Smooth muscle cell of the umbilical artery (primary cell): ENCODE results near the gene LCE5A. TPM values are rescaled to one million over a fixed set of nuclear protein-coding genes. Genes with fewer than 3 reads are reported as not detected.

Source experiments
- total RNA-seq: library from RNA; depleted of rRNA; stranded (reverse); fragments of >200 nt; gene quantifications from 2 replicates; pipeline ENCODE4 v1.2.3, GENCODE V29; 2014

LCE5A gene, protein sequence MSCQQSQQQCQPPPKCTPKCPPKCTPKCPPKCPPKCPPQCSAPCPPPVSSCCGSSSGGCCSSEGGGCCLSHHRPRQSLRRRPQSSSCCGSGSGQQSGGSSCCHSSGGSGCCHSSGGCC
- not detected in 2 replicates for total RNA-seq

DNA sequence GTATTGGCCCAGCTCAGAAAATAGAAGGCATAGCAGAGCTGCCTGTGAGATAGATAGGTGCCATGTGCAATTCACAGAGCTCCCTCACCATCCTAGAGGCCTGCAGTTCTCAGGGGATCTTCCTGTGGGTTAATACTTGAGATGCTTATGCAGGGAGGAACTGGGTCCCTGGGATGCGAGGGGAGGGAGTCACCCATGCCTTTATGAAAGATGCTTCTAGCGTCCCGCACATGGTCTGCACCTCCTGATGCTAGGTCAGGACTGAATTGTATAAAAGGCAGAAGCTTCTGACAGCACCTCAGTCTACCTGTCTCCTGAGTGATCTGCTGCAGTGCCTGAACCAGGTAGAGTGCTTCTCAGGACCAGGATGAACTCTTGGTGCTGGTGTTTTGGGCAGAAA, at the start of gene LCE5A:
LCE5A (plus strand) TSS at position 301 of the 400 bp plus-strand sequence. CDS start 732 bp downstream, outside the sequence.

Other genes with a start within 250 kb of the LCE5A start
- gene FLG, start 185.6 kb upstream of the LCE5A start, total RNA-seq = under 0.01 and 0.09 TPM in 2 replicates
- not detected in 2 replicates for gene FLG2, start 150.8 kb upstream of the LCE5A start, total RNA-seq
- gene CRNN, start 96.5 kb upstream of the LCE5A start, total RNA-seq = not detected in 2 replicates
- not detected in 2 replicates for gene CRCT1, start 3.7 kb downstream of the LCE5A start, total RNA-seq
- gene LCE3E, start 56.0 kb downstream of the LCE5A start, total RNA-seq = not detected in 2 replicates
- gene LCE3D, start 69.7 kb downstream of the LCE5A start, total RNA-seq = not detected in 2 replicates
- gene LCE3C, start 89.4 kb downstream of the LCE5A start, total RNA-seq = not detected in 2 replicates
- gene LCE3B, start 103.0 kb downstream of the LCE5A start, total RNA-seq = not detected in 2 replicates
- gene LCE3A, start 112.3 kb downstream of the LCE5A start, total RNA-seq = not detected in 2 replicates
- gene LCE2D, start 152.6 kb downstream of the LCE5A start, total RNA-seq = not detected in 2 replicates
- gene LCE2C, start 164.5 kb downstream of the LCE5A start, total RNA-seq = not detected in 2 replicates
- not detected in 2 replicates for gene LCE2B, start 175.3 kb downstream of the LCE5A start, total RNA-seq
- not detected in 2 replicates for gene LCE2A, start 187.5 kb downstream of the LCE5A start, total RNA-seq
- gene LCE4A, start 197.4 kb downstream of the LCE5A start, total RNA-seq = not detected in 2 replicates
- not detected in 2 replicates for gene KPRP, start 247.2 kb downstream of the LCE5A start, total RNA-seq